GM19395 (cell line): ENCODE measurements around the gene TAF3.

Experiments
- ATAC-seq: cut with Tn5 transposase; IDR thresholded peaks from one replicate; pipeline ENCODE4 v1.9.1; 2021; ENCODE audit warnings: mild to moderate bottlenecking, moderate library complexity; ENCODE audit not compliant: unreplicated experiment

TAF3 gene

GRCh38 chr10:7874864-7875263 is 56.6 kb downstream of the TAF3 start:
- no peak for ATAC-seq

DNA sequence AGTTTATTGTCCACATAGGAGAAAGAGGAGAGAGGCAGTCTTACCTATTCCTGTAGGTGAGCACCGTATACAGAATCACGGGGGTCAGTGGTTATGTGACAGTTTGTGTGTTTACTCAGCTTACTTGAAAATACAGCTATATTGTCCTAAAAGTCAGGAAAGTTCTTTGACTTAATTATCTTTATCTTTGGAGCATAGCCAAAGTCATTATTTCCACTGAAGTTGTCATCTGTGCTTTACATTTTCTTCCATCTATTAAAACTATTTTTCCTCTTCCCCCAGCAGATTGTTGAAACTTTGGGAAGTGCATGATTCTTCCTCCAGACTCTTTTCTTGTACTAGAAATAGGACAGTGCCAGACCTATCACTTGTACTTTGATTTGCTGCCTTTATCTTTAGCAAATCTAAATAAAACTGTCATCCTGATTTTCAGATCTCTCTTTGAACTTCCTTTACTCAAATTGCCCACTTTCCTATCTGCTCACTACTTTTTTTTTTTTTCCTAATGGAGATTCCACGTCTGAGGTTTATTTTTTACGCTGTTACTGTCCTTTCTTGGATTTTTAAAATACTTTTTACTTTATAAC is 58.3 kb downstream of the TAF3 start:
- ATAC-seq, result no peak

DNA sequence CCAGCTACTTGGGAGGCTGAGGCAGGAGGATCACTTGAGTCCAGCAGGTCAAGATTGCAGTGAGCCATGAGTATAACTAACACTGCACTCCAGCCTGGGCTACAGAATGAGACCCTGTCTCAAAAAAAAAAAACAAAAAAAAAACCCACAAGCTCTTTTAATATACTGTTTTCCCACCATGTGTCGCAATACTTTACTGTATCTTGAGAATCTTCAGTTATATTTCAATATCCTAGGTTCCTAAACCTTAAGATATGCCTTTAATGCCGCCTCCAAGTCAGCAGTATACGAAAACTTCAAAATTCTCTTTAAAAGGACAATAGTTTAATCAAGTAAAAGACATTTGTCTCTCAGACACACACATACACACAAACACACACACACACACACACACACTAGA is 62.8 kb downstream of the TAF3 start:
- no peak for ATAC-seq

DNA sequence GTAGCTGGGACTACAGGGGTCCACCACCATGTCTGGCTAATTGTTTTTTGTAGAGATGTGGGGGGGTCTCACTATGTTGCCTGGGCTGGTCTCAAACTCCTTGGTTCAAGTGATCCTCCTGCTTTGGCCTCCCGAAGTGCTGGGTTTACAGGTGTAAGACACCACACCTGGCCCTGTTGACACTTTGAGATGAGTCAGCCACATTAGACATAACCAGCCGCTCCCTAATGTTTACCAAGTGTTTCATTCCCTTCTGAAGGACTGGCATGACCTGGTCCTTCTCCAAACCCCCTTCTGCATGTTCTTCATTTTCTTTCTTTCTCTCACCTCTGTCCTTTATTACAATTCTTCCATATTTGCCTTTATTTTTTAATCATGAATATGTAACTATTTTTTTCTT is 67.8 kb downstream of the TAF3 start:
- ATAC-seq, result no peak

DNA sequence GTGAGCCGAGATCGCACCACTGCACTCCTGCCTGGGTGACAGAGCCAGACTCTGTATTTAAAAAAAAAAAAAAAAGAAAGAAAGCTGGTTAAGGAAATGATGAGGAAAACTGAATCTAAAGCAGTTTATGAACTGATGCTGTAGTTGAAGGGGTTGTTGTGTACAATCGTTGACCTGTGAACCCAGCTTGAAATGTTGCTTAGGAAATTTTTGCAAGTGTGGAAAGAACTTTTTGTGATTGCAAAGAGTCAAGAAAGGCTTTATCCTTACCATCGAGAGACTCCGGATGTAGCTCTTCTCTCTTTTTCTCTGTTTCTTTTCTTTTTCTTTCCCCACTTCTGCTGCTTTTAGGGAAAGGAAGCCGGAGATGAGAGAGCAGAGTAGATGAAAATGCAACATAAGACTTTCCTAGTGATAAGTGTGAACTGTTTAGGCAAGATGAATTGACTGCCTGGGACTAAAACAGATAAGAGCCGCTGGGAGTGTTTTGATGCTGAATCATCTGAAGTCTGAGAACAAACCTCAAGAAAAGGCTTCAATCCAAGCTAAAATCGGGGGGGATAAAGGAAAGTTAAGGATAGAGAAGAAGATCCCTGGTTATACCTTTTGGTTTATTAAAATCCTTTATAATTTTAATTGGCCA is 69.0 kb downstream of the TAF3 start:
- no peak for ATAC-seq

DNA sequence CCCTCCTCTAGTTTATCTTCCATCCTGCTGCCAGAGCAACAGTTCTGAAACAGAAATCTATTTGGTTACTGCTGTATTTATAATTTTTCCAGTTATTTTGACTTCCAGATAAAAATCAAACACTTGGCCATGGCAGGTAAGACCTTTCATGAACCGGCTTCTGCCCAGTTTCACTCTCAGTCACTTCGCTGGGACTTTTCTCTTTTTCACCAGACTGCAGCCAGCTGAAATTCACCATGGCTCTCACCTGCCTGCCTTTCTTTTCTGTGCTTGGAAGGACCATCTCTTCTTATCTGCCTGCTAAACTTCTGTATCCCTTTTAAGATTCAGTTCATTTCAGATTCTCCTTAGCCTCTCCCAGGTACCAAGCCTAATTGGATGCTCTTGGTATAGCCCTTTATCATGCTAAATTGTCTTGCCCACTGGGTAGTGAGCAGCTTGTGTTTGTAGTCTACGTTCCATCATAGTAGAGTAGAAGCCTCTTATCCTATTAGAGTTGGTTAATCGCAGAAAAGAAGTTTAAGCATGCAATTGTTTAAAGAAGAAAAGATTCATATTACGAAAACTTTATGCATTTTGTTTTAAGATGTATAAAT is 71.7 kb downstream of the TAF3 start:
- ATAC-seq, result peak; percentile 71

DNA sequence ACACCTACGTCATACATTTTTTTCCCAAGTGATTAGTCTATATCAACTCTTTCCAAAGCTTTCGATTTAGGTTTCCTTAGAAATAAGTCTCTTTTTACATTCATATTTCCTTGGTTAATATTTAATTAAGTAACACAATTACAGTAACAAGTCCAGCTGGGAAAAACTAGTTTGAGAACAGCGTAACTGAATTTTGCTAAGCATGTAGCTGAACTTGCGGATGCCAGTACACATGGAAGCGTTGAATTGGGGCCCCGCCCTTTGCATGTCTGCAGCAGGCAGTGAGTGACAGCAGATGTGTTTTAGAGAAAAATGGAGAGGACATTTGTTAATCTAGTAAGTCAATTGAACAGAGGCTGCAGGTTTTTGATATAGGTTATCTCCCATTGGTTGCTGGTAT is 72.5 kb downstream of the TAF3 start:
- no peak for ATAC-seq

DNA sequence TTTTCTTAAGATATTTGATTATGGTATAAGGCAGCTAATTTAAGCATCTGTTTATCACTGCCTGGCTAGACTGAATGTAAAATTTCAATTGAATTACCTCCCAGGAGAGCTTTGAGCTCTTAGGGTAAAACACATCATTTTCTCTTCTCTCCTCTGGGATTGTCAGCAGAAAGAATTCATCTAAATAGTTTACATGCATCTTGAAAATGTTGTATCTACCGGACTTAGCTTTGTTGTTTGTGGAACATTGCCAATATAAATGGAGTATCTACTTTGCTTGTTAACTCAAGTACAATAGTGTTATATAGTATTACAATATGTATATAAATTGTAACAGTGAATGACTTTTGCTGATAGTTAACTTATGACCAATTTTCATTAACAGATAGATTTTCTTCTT is 73.3 kb downstream of the TAF3 start:
- ATAC-seq, result no peak

DNA sequence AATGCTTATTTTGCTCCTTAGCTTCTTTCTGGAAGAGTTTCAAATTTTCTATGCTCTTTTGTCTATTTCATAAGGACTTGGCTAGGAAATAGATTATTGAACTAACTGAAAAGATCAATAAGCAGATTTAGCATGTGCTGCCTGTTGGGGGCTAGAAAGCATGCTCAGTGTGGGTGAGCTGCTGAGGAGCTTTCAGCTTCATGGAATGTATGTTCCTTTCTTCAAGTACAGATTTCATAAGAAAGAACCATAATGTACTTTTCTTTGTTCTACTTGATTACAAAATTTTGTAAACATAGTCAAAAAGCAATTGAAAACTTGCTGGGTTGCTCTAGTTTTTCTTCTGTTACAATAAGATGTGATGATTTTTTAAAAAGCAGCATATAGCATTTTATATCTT is 73.8 kb downstream of the TAF3 start:
- no peak for ATAC-seq

DNA sequence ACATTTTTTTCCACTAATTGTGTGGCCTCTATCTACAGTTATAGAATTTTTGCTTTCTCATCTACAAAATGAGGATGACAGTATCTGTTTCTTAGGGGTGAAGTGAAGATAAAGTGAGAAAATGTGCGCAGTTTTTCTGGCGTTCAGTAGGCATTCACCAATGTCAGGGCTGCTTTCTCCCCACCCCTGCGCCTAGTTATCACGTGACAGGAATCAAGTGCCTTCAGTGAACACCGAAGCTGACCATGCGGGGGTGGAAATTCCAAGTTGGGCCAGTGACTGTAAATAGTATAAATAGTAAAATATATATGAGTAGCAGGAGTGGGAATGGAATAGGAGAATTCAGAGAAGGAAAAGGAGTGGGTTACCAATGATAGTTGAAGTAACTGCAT is 77.4 kb downstream of the TAF3 start:
- no peak for ATAC-seq

DNA sequence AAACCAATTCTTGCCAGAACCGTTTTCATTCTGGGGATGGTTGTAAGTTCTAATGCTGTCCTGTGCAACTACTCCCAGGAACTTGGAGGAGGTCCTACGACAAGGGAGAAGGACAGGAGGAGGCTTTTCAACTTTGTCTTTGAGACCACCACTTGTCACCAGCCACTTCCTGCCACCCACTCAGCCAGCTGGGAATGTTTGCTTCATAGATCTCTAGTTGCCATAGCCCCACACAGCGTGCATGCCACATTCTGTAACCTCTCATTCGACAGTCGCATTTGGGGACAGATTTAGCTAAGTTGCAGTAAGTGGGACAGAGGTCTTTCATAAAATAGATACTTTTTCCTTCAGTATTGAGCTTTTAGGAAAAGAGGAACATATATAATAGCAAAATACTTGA is 78.0 kb downstream of the TAF3 start:
- ATAC-seq, result no peak

- ATAC-seq, result no peak
Observed at GRCh38 chr10:7901256-7901655, 83.0 kb downstream of the TAF3 start.

DNA sequence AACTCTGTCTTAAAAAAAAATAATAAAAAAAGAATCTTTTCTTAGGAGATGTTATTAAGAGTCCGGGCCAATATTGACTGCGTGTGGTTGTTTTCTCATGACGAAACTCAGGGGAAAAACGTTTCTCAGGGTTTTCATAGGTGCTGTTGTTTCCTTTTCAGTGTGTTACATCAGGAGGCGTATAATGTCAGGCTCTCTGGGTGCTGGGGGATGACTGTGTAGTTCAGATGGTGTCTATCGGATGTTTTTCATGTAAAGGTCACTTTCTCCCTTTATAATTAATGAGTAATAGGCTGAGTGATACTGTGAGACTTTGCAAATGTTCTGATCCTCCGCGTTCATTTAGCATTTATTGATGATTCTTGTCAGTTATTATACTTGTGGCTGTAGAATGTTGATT is 84.1 kb downstream of the TAF3 start:
- ATAC-seq, result no peak

- ATAC-seq, result no peak
Observed at GRCh38 chr10:7903851-7904250, 85.5 kb downstream of the TAF3 start.

GRCh38 chr10:7906128-7906527 is 87.8 kb downstream of the TAF3 start:
- ATAC-seq, result no peak

DNA sequence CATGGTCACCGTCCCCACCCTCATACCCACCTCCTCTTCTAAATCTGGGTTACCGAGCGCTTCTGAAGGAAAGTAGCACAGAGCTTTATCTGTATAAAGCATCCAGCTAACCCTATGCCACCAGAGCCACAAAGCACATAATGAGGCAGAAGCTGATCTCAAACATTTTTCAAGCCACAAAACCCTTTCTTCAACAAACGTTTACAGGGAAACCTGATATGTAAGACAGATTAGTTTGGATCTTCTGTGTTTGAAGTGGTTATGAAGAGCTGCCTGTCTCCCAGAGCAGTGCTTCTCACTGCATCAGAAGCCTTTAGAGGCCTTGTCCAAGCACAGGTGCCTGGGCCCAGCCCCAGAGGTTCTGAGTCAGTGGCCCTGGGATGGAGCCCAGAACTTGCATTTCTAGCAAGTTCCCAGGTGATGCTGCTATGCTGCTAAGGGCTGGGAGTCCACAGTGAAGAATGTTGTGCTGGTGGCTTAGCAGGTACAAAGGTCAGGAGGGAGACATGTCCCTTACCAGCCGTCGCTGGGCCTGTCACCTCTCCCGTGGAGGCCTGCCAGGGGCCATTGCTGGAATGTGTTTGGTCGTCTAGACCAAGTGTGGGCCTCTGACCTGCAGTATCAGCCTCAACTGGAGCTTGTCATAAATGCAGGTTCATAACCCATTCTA is 90.4 kb downstream of the TAF3 start:
- ATAC-seq, result no peak

- no peak for ATAC-seq
Observed at GRCh38 chr10:7913126-7913872, 95.0 kb downstream of the TAF3 start.

DNA sequence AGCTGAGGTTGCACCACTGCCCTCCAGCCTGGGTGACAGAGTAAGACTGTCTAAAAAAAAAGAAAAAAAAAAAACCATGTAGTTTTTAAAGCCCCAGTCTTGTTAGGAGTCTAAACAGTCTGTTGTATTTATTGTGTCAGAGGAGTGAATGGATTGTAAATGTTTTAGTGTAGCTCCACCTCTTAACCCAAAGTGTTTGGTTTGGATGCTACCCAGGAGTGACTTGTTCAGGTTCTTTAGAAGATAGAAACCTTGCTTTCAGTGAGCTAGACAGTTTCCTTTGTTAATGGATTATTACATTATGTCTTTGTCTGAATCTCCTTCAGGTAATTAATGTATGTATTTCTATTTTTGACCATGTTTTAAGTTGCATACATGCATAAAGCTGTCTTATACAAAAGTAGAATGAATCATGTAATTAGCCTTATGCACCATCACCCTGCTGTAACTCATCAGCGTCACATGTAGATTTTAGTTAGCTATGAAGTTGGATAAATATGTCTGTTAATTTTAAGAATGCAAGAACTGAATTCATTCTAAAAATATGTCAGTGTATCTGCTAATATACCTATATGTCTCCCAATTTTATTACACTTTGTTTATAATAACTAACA is 97.7 kb downstream of the TAF3 start:
- no peak for ATAC-seq

- ATAC-seq, result no peak
Observed at GRCh38 chr10:7917736-7918135, 99.4 kb downstream of the TAF3 start.

DNA sequence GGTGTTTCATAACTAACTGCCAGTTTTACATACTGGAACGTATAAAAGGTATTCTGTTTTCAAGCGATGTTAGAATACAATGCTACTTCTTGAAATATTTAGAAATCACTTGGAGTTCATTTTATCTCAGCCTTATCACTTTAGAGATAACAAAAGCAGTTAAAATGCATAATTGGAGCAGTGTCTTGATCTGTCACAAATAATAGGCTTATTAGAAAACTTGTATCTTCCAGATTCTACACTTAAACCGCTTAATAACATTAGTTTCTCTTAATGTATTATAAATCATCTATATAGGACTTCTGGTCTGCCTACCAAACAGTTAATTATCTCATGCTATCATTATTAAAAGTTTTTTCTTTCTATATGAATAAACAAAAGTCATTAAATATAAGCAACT is 104.4 kb downstream of the TAF3 start:
- ATAC-seq, result no peak

GRCh38 chr10:7928536-7928935 is 110.2 kb downstream of the TAF3 start:
- no peak for ATAC-seq
